Measurements from ENCODE around the gene SUGCT.

The SUGCT gene

DNA sequence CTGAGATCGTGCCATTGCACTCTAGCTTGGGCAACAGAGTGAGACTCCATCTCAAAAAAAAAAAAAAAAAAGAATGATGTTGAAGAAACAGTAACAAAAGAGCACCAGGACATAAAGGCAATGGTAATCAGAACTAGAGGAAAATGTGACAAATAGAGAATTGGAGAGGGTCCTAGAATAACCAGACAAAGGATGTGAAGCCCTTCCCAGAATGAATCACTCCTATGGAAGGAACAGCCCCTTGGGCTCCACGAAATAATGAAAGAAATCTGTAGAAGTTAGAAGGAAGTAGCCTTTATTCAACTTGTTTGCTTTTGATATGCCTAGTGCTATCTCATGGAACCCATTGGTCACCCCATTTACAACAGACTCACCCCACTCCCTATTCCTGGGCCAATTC is 169.2 kb downstream of the SUGCT start:
- H3K4me1 Mint-ChIP-seq: peaks cover 2% of the 10 kb centered on the region
- no peak overlapping the region for H3K27ac Mint-ChIP-seq
- H3K27me3 Mint-ChIP-seq: no peaks in the 10 kb centered on the region
- H3K9me3 Mint-ChIP-seq: no peaks in the 10 kb centered on the region
- H3K4me3 Mint-ChIP-seq: no peak overlapping the region
- H3K36me3 Mint-ChIP-seq: no peaks in the 10 kb centered on the region

DNA sequence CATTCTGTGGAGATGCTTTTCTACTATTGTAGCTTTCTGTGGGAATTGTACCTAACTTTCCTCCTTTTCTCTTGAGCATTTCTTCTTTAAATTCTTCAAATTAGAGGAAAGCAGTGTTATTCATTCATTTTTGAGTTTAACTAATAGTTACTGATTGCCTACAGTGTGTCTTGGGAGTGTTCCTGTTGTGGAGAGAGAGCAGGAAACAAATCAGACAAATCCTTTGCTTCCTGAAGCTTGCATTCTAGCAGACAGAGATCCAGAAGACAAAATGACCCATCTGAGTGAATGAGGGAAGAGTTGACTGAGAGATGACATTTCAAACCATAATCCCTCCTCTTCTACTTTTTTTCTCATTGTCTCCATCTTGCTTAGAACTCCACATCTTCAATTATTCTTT is 170.4 kb downstream of the SUGCT start:
- Mint-ChIP-seq H3K27ac (no peak overlapping the region), H3K27me3 (no peaks in the 10 kb centered on the region), H3K36me3 (no peaks in the 10 kb centered on the region), H3K4me1 (no peaks in the 10 kb centered on the region), H3K4me3 (no peak overlapping the region), H3K9me3 (no peaks in the 10 kb centered on the region)

DNA sequence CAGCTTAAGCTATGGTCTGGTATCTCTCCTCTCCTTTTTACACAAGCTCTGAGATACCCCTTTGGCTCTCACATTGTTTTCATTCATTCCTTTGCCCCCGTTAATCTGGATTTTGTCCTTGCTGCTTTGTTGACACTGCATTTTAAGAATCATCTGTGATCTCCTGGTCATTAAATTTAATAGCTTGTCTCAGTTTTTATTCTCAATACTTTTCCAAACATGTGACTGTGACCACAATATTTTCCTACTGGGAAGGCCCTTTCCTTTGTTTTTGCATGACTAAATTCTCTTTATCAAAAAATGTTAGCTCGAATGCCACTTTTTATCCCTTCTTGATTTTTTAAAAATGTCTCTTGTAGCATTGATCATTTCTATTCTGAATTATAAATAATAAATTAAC is 171.2 kb downstream of the SUGCT start:
- H3K36me3 Mint-ChIP-seq: no peaks in the 10 kb centered on the region
- no peak overlapping the region for H3K27ac Mint-ChIP-seq
- no peaks in the 10 kb centered on the region for H3K27me3 Mint-ChIP-seq
- H3K9me3 Mint-ChIP-seq: no peaks in the 10 kb centered on the region
- no peak overlapping the region for H3K4me3 Mint-ChIP-seq
- H3K4me1 Mint-ChIP-seq: no peaks in the 10 kb centered on the region

DNA sequence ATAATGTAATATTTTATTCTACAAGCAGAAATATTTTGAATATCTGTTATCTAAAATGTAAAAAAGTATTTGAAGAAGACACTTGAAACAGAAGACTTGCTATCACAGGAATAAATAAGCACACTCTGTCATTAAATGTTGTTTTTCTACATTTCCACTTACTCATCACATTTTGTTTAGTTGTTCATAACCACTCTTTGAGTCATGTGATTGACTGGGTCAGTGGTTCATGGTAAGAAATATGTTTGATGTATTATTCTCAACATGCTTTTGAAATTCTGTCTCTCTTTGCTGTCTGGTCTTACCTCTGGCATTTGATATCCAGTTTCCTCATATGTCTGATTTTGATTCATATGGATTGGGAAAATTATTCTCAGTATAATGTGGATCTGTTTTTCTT is 171.8 kb downstream of the SUGCT start:
- H3K4me3 Mint-ChIP-seq: no peak overlapping the region
- H3K9me3 Mint-ChIP-seq: no peaks in the 10 kb centered on the region
- no peaks in the 10 kb centered on the region for H3K4me1 Mint-ChIP-seq
- H3K27me3 Mint-ChIP-seq: no peaks in the 10 kb centered on the region
- no peaks in the 10 kb centered on the region for H3K36me3 Mint-ChIP-seq
- H3K27ac Mint-ChIP-seq: no peak overlapping the region

DNA sequence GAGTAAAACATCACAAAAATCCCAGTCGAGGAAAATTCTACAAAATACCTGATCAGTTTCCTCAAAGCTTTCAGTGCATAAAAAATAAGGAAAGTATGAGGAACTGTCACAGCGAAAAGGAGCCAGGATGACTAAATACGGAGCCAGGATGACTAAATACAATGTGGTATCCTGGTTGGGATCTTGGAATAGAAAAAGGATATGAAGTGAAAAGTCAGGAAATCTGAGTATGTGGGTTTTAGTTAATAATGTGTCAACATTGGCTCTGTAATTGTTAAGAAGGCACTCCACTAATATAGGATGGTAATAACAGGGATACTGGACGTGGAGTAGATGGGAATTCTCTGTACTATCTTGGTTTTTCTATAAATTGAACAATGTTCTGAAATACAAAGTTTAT is 175.5 kb downstream of the SUGCT start:
- Mint-ChIP-seq H3K4me3 (no peak overlapping the region), H3K27ac (no peak overlapping the region), H3K27me3 (no peaks in the 10 kb centered on the region)

DNA sequence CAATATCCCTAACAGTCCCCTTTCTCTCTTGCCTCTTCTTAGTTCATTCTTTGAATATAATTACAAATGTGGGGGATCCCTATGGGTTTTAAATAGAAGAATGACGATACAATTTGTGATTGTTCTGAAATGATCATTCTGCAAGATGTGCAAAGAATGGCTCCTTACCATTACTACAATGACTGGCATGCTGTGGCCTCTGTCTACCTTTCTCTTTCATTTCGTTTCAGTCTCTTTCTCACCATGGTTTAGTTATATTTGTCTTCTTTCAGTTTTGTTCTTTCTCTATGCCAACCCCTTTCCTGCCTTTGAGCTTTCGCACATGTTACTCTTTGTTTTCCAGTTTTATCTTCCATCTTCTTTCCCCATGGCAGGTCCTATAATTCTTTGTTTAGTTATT is 176.5 kb downstream of the SUGCT start:
- Mint-ChIP-seq H3K36me3 (no peaks in the 10 kb centered on the region), H3K27ac (no peak overlapping the region), H3K4me1 (no peaks in the 10 kb centered on the region), H3K4me3 (no peak overlapping the region), H3K9me3 (no peaks in the 10 kb centered on the region), H3K27me3 (no peaks in the 10 kb centered on the region)

More for the DNA sequence above, 175.5 kb downstream of the SUGCT start:
- H3K9me3 Mint-ChIP-seq: no peaks in the 10 kb centered on the region
- no peaks in the 10 kb centered on the region for H3K36me3 Mint-ChIP-seq
- H3K4me1 Mint-ChIP-seq: no peaks in the 10 kb centered on the region

DNA sequence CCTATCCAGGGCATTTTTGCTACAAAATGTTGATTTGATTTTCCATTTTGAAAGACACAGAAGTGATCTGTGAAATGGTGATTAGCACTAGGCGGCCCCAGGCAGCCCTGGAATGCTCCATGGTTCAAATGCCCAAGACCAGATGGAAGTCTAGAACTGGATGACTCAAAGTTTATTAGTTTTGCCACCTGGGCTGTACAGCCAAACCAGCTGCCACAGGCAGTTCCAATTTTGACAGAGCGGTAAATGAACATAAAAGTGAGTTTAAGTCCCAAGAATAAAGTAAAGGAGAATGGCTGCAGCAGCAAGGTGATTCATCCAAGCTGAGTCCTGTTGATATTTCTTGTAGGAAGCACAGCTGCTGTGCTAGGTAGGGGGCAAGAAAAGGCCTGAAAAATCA is 180.5 kb downstream of the SUGCT start:
- H3K27me3 Mint-ChIP-seq: no peaks in the 10 kb centered on the region
- H3K9me3 Mint-ChIP-seq: no peaks in the 10 kb centered on the region
- H3K36me3 Mint-ChIP-seq: no peaks in the 10 kb centered on the region
- no peak overlapping the region for H3K4me3 Mint-ChIP-seq
- H3K4me1 Mint-ChIP-seq: no peaks in the 10 kb centered on the region
- H3K27ac Mint-ChIP-seq: no peak overlapping the region

DNA sequence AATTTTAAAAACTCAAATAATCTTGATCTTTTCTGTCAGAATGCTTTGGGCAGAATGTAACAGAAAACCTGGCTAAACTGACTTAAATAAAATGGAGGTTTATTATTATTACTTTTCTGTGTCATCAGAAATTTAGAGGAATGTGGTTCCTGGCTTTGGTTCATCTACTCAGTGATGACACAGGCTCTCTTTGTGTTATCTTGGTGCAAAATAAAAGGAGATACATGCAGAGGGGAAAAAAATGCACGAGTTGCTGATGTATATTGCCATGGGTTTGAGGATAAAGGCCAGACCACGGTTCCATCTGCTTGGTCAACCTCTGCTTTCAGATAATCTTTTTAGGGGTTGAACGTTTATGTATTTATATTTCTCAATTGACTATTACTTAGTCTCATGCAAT is 181.4 kb downstream of the SUGCT start:
- no peaks in the 10 kb centered on the region for H3K9me3 Mint-ChIP-seq
- no peaks in the 10 kb centered on the region for H3K27me3 Mint-ChIP-seq
- H3K4me1 Mint-ChIP-seq: no peaks in the 10 kb centered on the region
- no peaks in the 10 kb centered on the region for H3K36me3 Mint-ChIP-seq
- no peak overlapping the region for H3K27ac Mint-ChIP-seq
- no peak overlapping the region for H3K4me3 Mint-ChIP-seq

DNA sequence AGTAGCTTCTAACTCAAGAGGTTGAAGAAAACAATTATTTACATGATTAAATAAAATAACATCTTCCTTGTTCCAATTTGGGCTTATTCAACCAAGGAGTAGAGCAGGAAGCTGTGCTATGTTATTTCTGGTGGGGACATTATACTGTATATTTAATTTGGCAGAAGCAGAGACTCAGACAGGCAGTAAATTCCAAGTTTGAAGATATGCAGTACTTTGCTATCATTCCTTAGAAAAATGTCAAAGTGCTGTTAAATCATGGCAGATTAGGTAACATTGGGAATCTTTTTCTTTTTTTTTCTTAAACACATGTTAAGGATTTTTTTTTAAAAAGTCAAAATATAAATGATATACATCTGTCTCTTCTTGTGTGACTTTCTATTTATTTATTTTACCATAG is 190.1 kb downstream of the SUGCT start:
- H3K36me3 Mint-ChIP-seq: no peaks in the 10 kb centered on the region
- H3K27ac Mint-ChIP-seq: no peak overlapping the region
- no peak overlapping the region for H3K4me3 Mint-ChIP-seq
- no peaks in the 10 kb centered on the region for H3K9me3 Mint-ChIP-seq
- H3K27me3 Mint-ChIP-seq: no peaks in the 10 kb centered on the region
- H3K4me1 Mint-ChIP-seq: no peaks in the 10 kb centered on the region

DNA sequence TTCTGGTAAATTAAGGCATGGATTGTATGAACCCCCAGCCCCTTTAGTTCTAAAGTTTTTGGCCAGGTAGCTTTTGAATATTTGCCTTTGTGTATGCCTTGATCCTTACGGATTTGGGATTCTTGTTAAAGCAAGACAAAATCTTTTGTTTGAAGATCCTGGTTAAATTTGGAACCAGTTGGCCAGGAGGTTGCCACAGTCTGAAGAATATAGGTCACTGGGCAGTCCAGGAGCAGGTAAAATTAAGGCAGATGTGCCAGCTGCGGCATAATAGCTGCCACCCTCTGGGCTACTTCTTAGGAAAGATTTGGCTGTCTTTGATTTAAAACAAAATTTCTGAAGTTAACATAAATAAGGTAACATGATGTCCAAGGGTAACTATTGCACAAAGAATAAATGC is 192.3 kb downstream of the SUGCT start:
- no peaks in the 10 kb centered on the region for H3K36me3 Mint-ChIP-seq
- H3K9me3 Mint-ChIP-seq: no peaks in the 10 kb centered on the region
- H3K27me3 Mint-ChIP-seq: no peaks in the 10 kb centered on the region
- H3K4me1 Mint-ChIP-seq: no peaks in the 10 kb centered on the region
- H3K27ac Mint-ChIP-seq: no peak overlapping the region
- H3K4me3 Mint-ChIP-seq: no peak overlapping the region

DNA sequence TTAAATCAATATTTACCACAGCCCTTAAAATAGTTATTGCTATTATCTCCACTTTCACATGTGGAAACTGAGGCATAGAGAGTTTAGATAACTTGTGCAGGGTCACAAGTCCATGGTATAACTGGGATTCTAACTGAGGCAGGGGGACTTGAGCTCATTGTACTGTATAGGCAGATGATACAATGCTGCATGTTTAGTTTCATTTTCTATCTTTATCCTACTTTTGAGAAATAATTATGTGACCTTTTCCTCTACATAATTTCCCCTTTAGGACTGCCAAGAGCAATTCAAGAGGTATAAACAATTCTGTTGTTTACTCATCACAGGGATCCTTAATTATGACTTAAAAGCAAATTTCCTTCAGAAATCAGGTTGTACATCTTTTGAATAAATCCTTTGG is 193.1 kb downstream of the SUGCT start:
- H3K4me1 Mint-ChIP-seq: no peaks in the 10 kb centered on the region
- no peaks in the 10 kb centered on the region for H3K36me3 Mint-ChIP-seq
- H3K4me3 Mint-ChIP-seq: no peak overlapping the region
- no peak overlapping the region for H3K27ac Mint-ChIP-seq
- H3K27me3 Mint-ChIP-seq: no peaks in the 10 kb centered on the region
- no peaks in the 10 kb centered on the region for H3K9me3 Mint-ChIP-seq

DNA sequence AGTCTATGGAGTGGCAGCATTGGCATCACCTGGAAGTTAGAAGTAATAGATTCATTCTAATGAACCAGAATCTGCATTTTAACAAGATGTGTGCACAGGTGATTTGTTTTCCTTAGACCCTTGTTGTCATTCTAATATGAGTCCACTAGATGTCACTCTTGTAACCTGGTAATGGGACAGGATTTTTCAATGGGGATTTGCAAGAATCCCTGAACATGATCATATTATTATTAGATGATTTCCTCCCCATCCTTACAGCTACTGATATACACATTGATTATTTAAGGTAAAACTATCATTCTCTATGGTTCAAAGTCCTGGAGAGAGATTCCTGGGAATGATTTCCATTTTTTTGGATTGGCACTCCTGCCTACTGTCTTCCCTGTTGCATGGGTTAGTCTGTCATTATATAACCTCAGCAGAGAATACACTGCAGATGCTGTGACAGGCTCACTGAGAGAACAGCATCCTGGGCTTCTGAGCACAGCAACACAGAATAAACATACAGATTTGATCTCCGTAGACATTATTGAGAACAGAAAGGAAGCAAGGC is 194.9 kb downstream of the SUGCT start:
- Mint-ChIP-seq H3K27me3 (no peaks in the 10 kb centered on the region), H3K27ac (no peak overlapping the region), H3K4me3 (no peak overlapping the region), H3K36me3 (no peaks in the 10 kb centered on the region), H3K9me3 (no peaks in the 10 kb centered on the region), H3K4me1 (no peaks in the 10 kb centered on the region)

DNA sequence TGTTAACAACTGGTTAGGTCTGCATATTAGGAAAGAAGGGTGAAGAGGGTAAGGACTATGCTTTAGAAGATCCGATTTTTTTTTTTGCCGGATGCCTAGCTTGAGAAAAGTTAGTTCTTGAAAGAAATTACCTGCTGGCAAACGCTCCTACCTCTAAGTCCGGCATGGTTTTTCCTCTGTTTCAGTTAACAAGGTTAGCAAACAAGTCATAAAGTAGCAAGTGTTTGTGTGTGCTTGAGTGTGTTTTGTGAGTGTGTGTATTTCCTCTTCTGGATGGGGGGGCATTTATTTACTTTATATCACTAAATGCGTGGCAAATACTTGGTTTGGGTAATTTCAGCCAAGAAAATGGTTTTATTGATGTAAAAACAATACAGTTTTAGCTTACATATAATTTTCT is 195.6 kb downstream of the SUGCT start:
- no peaks in the 10 kb centered on the region for H3K27me3 Mint-ChIP-seq
- no peaks in the 10 kb centered on the region for H3K36me3 Mint-ChIP-seq
- no peaks in the 10 kb centered on the region for H3K9me3 Mint-ChIP-seq

DNA sequence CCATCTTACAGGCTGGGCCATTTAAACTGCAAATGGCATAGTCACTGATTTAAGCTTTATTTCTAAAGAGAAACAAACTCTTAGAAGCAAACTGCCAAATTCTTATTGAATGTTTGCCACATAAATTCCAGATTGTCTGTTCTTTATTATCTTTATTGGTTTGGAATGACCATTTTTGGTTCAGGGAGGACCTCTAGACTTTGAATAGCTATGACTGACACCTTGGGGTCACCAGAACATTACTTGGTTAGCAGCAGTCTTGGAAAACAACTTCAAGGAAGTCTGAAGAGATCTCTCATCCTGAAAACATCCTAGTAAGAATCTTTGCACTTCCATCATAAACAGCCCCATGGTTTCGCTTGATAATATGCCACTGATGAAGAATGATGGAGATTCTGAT is 197.1 kb downstream of the SUGCT start:
- H3K4me3 Mint-ChIP-seq: no peak overlapping the region
- peaks cover 1% of the 10 kb centered on the region for H3K36me3 Mint-ChIP-seq
- H3K4me1 Mint-ChIP-seq: no peaks in the 10 kb centered on the region
- no peaks in the 10 kb centered on the region for H3K9me3 Mint-ChIP-seq
- H3K27me3 Mint-ChIP-seq: no peaks in the 10 kb centered on the region
- no peak overlapping the region for H3K27ac Mint-ChIP-seq

More for the DNA sequence above, 195.6 kb downstream of the SUGCT start:
- Mint-ChIP-seq H3K27ac (no peak overlapping the region), H3K4me3 (no peak overlapping the region), H3K4me1 (no peaks in the 10 kb centered on the region)

DNA sequence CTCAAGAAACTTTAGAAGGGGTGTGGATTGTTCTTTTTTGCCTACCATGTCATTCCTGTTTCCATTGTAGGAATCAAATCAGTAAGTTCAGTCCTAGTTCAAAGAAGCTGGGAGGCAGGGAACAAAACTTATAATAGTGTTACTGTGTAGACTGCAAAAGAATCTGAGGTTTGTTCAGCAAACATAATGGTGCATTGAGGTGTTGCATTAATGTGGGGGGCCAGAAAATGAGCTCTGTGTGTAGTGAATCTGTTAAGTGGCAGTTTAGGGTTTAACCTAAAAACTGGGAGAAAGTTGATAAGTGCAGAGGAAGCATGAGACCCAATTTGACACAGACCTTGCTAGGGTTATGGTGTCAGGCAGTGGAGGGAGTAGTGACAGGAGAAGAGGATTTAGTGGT is 197.7 kb downstream of the SUGCT start:
- no peaks in the 10 kb centered on the region for H3K4me1 Mint-ChIP-seq
- no peak overlapping the region for H3K4me3 Mint-ChIP-seq
- peaks cover 2% of the 10 kb centered on the region for H3K36me3 Mint-ChIP-seq
- H3K27ac Mint-ChIP-seq: no peak overlapping the region
- H3K9me3 Mint-ChIP-seq: no peaks in the 10 kb centered on the region
- H3K27me3 Mint-ChIP-seq: no peaks in the 10 kb centered on the region

DNA sequence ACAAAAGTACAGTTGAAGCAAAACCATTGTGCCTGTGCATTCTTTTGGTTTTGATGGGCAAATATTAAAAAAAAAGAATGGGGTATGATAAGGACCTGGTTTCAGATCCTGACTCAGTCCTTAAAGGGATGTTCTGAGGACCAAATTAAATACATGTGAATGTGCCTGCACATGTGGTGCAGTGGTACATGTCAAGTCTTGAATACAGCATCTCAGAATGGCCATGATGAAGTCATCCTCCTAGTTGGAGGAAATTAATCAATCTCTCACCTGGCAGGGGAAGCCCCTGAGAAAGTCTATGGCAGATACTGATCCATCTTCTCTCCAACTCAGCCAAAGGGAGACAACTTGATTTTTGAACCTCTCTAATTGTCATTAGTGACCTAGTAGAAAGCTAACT is 207.0 kb downstream of the SUGCT start:
- H3K27ac Mint-ChIP-seq: no peak overlapping the region

DNA sequence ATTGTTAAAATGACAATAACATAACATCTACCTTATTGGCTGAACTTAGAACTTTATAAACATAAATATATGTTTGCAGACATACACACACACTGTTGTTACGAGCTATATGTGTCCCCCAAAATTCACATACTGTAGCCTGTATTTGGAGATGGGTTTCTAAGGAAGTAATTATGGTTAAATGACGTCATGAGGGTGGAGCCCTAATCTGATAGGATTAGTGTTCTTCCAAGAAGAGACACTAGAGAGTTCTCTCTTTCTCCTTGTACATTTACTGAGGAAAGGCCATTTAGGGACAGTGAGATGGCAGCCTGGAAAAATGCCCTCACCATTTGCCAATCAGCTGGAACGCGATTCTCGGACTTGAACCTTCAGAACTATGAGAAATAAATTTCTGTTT is 211.7 kb downstream of the SUGCT start:
- Mint-ChIP-seq H3K9me3 (no peaks in the 10 kb centered on the region), H3K27me3 (no peaks in the 10 kb centered on the region), H3K4me3 (no peak overlapping the region), H3K36me3 (no peaks in the 10 kb centered on the region), H3K4me1 (no peaks in the 10 kb centered on the region), H3K27ac (no peak overlapping the region)

More for the DNA sequence above, 207.0 kb downstream of the SUGCT start:
- Mint-ChIP-seq H3K36me3 (peaks cover 2% of the 10 kb centered on the region), H3K27me3 (no peaks in the 10 kb centered on the region), H3K4me1 (no peaks in the 10 kb centered on the region), H3K9me3 (no peaks in the 10 kb centered on the region), H3K4me3 (no peak overlapping the region)
